CD4-positive, alpha-beta T cell treated with Interleukin-4 for 4 hours (primary cell): ENCODE results near the gene RTEL1.
"Not testable (repeated sequence)": the region's sequence is repeated elsewhere in the genome, so short reads cannot be mapped to it uniquely, and the experiment has no call there.

Experiments used
- DNase-seq: peaks from one replicate; pipeline ENCODE4 v3.0.0-alpha.2; 2020

The RTEL1 gene

DNA sequence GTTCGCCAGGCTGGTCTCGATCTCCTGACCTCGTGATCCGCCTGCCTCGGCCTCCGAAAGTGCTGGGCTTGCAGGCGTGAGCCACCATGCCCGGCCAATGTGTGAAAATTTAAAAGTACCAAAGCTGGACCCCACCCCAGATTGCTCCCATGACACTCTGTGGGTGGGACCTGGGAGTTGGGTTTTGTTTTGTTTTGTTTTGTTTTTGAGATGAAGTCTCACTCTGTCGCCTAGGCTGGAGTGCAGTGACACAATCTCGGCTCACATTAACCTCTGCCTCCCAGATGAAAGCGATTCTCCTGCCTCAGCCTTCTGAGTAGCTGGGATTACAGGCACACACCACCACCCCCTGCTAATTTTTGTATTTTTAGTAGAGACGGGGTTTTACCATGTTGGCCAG, 13.6 kb downstream of the RTEL1 start:
- not testable (repeated sequence) for DNase-seq

DNA sequence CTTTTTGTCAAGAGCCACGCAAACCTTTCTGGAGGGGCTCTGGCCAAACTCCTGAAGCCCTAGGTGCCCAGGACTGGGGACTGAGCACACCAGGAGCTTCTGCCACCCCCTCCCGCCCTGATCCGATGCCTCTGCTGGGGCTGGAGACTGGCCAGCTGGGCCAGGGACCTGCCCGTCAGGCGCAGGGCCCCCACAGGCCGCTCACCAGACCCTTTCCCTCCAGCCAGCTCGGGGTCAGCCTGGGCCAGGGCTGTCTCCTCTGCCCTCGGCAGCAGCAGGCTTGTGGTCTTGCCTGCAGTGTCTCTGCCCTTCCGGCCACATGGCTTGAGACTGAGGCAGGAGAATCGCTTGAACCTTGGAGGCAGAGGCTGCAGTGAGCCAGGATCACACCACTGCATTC, 14.6 kb downstream of the RTEL1 start:
- DNase-seq, result no peak

DNA sequence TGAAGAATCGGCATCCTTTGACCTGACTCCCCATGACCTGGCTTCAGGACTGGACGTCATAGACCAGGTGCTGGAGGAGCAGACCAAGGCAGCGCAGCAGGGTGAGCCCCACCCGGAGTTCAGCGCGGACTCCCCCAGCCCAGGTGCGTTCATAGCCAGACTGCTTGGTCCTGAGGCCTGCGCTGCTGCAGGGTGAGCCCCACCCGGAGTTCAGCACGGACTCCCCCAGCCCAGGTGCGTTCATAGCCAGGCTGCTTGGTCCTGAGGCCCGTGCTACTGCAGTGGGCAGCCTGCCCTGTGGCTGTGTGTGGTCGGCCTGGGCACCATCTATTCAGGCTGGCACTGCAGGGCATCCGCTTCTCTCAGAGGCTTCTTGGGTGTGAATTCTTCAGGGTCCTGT, 15.8 kb downstream of the RTEL1 start:
- DNase-seq, result no peak

DNA sequence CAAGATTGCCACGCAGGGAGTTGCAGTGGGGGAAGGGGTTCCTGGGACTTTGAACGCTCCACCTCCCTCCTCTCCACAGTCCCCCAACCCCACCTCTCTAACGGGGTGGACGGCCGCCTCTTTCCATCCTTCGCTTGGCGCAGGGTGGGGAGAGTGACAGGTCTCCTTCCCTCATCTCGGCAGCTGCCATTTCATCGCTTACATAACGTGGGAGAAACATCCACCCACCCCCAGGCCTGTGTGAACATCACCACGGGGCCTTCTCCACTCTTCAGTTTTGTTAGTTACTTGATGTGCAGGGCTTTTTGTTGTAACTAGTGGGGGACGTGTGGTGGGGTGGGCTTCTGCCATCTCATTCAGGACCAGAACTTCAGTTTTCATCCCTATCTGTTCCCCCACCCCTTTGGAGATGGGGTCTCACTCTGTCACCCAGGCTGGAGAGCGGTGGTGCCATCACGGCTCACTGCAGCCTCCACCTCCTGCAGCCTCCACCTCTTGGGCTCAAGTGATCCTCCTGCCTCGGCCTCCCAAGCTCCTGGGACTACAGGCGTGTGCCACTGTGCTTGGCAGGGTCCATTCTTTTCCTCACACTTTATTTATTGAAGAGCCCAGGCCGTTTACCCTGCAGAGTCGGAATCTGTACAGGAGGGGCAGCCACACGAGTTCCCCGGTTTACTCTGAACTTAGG, 17.7 kb downstream of the RTEL1 start:
- DNase-seq, result no peak

DNA sequence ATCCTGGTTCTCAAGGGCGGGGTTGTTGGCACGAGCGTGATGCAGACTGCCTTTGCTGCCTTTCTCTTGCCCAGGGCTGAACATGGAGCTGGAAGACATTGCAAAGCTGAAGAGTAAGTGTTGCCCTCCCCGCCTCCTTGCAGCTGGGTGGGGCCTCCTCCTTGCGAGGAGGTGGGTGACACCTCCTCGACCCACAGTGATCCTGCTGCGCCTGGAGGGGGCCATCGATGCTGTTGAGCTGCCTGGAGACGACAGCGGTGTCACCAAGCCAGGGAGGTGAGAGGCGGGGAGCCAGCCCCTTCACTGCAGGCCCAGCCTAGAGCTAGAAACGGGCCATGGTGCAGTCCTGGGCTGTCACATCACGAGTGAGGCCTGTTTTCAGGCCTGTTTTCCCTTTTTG, 20.0 kb downstream of the RTEL1 start:
- DNase-seq, result no peak

DNA sequence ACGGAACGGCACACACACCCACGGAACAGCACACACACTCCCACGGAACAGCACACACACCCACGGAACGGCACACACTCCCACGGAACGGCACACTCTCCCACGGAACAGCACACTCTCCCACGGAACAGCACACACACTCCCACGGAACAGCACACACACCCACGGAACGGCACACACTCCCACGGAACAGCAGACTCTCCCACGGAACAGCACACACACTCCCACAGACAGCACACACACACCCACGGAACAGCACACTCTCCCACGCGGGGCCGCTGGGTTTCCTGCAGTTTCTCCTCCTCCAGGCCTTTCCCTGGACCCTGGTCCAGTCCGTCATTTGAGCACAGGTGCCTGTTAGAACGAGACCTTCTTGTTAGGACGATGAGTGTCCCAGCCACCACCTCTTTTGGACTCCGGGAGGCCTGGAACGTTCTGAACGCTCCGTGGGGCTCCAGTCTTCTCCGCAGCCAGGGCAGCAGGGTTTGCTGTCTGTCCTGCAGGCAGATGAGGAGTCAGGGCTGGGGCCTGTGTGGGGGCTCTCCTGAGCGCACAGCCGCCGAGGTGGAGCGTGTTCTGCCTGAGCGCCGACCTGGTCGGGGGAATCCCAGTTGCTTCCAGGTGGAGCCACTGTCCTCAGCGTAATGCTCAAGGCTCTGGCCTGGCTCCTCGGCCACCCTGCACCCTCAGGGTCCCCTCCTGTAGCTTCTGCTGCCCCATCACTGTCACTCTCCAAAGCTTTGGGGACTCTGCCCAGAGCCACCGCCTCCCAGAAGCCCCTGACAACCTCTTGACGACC, 20.8 kb downstream of the RTEL1 start:
- no peak for DNase-seq

DNA sequence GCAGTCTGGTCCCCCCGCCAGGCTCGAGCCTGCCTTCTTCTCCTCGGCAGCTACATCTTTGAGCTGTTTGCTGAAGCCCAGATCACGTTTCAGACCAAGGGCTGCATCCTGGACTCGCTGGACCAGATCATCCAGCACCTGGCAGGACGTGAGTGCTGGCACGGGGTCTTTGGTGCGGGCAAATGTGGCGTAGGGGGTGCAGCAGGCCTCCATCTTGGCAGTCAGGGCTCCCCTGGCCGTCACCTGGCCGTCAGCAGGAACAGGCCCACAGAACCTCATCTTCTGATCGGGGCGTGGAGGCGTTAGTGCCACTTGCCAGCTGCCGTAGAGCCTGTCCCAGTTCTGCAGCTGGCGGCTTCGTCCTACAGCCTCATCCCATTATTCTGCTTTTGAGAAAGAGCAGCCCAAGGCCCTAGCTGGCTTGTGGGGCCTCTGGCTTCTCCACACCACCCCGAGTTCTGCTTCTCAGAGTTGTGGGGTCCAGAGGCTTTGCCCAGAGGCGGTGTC, 21.7 kb downstream of the RTEL1 start:
- no peak for DNase-seq

DNA sequence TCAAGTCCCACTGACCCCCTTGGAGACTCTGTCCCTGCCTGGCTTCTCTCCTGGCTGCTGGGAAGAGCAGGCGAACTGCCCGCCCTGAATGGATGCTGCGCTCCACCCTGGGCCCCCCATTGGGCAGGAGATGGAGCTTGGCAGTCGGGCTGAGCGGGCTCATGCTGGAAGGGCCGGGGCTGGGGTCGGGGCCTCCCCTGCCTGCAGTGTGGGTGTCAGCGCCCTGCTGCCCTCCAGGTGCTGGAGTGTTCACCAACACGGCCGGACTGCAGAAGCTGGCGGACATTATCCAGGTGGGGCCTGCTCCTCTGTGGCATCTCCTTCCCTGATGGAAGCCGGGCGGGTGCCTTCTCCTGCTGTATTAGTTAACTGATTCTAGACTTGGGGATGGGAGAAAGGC, 22.3 kb downstream of the RTEL1 start:
- DNase-seq, result no peak

DNA sequence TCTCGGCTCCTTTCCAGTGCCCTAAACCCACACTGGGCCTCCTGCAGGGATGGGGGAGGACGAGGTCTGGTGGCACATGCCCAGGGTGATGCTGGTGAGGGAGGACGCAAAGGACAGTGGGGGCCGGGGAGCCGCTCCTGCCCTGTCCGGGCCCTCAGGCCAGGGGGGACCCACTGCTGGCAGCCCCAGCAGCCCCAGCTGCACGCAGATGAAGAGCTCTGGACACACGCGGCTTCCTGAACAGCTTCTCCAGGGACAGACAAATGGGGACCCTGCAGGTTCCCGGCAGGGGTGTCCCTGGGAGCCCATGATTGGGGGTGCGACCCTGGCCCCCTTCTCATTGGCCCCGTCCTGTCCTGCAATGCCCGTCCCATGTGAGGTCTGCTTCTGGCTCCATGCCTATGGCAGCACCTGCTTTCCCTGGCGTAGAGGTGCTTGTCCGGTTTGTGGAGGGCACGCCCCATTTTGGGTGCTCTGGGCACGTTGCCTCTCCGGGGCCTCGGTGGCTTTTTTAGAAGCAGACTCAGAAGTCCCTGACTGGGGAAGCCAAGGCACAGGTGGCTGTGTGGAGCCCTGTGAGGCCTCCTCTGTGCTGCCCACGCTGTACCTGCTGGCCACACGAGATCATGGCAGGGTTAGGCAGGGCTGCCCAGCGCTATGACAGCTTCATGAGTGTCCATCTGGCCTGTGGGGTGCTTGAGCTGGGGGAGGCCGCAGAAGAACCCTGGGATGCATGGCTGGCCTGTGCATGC, 22.9 kb downstream of the RTEL1 start:
- no peak for DNase-seq

DNA sequence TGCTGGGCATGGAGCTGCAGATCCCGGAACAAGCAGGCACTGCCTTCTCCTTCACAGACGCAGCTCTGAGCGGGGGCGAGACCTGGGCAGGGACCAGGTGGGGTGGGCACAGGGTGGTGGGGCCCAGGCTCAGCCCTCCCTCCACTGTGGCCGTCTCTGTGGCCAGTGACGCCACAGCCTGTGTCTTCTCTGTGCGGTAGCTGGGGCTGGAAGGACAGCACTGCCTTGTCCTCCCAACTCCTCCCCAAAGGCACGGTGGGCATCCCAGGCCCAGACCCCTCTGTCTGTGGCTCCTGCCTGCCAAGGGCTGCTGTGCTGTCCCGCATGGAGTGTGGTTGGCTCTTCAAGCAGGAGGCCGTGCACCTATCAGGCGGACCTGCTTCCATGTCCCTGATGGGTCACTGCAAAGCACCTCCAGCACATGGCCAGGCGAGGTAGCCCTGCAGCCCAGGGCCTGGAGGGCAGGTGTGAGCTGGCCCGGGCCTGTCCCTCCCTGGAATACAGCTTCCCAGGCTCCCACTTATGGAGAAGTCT, 23.6 kb downstream of the RTEL1 start:
- DNase-seq, result no peak

DNA sequence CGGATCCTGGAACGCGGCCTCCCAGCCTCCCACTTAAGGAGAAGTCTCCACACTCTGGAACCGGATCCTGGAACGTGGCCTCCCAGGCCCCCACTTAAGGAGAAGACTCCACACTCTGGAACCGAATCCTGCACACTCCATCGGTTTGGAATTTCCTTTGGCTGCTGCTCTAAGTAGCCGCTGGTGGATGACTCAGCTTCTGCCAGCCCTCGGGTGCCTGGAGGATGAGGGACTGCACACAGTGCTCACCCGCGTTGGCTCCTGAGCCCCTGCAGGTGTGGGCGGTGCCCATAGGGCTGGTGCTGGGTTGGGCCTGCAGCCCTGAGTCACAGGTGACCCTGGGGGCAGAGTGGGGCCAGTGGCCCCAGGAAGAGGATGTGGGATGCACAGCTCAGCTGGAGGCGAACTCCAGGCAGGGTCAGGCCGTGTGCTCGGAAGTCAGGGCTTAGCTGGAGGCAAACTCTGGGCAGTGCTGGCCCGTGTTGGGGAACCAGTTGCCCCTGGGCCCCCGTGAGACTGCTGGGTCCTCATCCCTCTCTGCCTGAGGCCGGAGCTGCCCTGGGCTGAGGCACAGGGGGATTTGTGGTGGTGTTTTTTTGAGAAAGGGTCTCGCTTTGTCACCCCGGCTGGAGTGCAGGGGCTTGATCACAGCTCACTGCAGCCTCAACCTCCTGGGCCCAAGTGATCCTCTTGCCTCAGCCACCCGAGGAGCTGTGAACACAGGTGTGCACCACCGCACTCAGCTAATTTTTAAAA, 24.4 kb downstream of the RTEL1 start:
- no peak for DNase-seq

DNA sequence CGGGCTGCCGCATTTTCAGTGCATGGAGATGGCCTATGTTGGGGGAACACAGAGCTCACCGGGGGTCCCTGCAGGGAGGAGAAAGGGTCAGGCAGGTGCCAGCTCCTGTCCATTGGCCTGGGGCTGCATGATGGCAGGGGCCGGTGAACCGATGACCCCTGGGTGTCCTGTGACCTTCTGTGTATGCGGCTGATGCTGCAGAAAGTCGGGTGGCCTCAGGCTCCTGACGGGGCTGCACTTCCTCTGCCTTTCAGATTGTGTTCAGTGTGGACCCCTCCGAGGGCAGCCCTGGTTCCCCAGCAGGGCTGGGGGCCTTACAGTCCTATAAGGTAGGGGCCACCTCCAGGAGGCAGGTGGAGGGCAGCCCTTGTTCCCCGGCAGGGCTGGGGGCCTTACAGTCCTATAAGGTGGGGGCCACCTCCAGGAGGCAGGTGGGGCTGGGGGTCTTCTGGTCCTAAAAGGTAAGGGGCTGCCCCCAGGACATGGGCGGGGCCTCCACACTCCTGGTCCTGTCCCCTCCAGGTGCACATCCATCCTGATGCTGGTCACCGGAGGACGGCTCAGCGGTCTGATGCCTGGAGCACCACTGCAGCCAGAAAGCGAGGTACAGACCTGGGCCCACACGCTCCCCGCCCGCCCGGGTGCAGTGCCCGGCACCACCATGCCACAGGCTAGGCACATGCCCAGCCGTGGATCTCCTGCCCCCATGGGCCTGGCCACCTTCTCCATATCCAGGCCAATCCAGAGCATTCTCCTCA, 27.3 kb downstream of the RTEL1 start:
- DNase-seq, result no peak

DNA sequence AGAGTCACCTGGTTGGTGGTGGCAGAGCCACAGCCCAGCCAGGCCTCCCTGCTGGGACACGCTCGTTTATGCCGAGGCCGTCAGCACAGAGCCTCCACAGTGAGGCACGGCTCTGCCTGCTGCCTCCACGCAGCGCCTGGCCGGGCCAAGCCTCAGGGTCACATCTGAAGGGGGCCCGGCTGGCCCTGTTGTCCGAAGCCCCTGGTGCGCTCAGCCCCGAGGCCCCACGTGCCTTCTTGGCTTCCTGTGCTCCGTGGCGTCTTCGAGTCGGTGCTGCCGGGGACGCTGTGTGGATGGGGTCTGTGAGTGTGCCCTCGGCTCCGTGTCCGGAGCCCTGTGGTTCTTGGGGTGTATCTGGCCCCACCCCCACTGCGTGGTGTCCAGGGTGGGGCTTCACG, 28.0 kb downstream of the RTEL1 start:
- no peak for DNase-seq

DNA sequence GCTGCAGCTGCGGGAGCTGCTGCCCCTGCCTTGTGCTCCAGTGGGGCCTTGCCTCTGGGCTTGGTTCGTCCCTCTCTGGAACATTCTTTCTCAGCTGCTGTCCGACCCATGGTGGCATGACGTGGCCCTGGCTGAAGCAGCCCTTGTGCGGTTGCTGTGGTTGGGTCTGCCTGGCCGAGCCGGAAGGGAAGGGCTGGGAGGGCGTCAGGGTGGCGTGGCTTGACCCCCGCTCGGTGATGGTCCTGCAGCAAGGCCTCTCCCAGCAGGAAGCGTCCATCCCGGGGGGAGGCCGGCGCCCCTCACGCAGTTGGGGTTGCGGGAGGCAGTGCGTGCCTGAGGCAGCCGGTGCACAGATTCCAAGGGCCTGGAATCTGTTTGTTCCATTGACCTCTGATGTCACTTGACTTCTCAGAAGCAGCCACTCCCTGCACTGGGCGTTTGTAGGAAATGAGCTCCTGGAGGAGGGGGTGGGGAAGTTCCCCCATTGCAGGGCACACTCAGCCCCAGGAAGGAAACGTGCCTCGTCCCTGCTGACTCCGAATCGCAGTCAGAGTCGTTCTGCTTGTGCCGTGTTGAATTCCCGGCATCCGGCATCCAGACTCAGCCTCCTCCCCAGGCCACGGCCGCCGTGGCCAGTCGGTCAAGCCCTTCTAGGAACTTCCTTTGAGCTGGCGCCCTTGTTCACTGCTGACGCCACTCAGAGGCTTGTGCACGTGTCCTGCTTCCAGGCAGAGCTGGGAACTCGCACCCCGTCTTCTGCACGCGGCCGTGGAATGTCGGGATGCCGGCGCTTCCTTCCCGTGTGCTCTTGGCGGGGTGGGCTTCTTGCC, 28.6 kb downstream of the RTEL1 start:
- peak; percentile 32 for DNase-seq

DNA sequence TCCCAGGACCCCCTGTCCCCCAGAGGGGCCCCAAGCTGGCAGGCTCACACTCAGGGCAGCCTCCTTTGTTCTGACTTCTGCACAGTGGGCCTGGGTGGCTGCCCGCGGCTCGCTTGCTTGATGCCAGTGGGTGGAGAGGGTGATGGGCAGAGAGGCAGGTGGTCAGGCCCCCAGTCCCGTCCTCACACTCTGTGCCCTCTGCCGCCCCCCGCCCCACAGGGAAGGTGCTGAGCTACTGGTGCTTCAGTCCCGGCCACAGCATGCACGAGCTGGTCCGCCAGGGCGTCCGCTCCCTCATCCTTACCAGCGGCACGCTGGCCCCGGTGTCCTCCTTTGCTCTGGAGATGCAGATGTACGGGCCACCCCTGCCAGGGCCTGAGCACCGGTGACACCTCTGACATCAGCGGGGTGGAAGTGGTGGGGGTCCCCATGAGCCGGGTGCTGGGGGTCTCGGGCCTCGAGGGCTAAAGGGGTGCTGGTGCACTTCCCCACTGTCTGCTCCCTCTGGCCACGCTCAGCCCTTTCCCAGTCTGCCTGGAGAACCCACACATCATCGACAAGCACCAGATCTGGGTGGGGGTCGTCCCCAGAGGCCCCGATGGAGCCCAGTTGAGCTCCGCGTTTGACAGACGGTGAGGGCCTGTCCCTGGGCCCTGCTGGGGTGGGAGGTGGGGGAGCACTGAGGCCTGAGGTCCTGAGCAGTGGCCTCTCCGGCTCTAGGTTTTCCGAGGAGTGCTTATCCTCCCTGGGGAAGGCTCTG, 29.5 kb downstream of the RTEL1 start:
- no peak for DNase-seq

DNA sequence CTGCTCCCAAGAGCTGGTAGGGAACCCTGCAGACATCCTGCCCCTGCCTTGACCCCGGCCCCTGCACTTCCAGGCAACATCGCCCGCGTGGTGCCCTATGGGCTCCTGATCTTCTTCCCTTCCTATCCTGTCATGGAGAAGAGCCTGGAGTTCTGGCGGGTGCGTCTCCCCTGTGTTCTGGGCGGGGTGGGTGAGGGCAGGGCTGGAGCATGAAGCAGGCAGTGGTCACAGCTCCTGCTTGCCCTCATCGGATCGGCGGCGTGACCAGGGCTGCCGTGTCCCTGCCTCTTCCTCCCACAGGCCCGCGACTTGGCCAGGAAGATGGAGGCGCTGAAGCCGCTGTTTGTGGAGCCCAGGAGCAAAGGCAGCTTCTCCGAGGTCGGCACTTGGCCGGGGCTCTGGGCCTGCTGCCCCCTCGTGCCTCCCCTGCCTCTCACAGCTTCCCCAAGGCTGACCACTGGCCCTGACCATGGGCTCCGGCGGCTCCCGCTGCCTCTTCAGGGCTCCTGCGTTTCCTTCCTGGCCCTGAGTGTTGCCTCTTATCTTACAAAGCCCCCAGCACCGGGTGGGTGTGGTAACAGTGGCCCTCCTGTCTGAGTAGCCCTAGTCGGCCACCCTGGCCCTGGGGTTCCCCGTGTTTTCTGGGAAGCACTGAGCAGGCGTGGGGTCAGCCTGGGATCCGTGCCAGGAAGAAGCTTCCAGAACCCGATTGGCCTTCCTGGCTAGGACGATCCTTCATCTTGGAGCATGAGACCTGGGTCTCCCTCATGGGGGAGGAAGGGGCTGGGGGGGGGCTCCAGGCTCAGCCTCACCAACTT, 30.3 kb downstream of the RTEL1 start:
- no peak for DNase-seq

DNA sequence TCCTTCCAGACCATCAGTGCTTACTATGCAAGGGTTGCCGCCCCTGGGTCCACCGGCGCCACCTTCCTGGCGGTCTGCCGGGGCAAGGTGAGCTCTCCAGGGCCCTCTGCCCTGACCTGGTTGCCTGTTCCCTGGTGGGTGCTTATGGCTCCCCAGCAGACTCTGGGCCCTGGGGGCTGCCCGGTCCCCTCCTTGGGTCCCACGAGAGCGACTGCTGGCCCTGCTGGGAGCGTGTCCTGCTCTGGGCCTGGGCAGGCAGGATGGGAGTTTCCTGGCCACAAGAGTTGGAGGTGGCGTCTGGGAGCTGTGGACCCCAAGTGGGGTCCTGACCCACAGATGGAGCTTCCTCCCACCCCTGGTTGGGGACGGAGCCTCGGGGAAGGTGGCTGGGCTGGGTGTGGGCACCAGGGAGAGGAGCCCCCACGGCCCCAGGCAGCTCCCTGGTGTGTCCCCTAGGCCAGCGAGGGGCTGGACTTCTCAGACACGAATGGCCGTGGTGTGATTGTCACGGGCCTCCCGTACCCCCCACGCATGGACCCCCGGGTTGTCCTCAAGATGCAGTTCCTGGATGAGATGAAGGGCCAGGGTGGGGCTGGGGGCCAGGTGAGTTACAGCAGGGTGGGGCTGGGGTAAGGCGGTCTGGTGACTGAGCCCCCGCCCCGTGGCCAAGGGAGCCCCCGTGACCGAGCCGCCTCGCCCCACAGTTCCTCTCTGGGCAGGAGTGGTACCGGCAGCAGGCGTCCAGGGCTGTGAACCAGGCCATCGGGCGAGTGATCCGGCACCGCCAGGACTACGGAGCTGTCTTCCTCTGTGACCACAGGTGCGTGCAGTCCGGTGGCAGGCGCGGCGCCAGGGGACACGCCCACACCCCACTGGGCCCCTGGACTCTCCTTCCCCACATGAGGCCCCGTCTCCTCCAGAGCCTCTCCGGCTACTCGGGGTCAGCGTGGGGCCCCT, 31.2 kb downstream of the RTEL1 start:
- no peak for DNase-seq
